Epithelial cell of esophagus (primary cell): ENCODE data around the gene ANKRD55.

Experiments used
- DNase-seq: peaks from one replicate; pipeline ENCODE4 v3.0.0; 2010; ENCODE audit warnings: low read depth
- H3K4me3 ChIP-seq: 2 replicates; pipeline ENCODE4 v1.5.1; 2011; ENCODE audit warnings: mild to moderate bottlenecking, low read length, control low read depth
- CTCF ChIP-seq: IDR thresholded peaks from 2 replicates; pipeline ENCODE4 v1.5.1; 2011; ENCODE audit warnings: low read depth, mild to moderate bottlenecking, low read length, control low read depth, inconsistent platforms; ENCODE audit not compliant: insufficient read depth; ENCODE audit errors: missing control alignments

Gene ANKRD55

GRCh38 chr5:56078278-56079156, 154.6 kb downstream of the ANKRD55 start:
- no peak for TF ChIP-seq CTCF
- peak; percentile 47 for DNase-seq
- H3K4me3 ChIP-seq: no peak overlapping the region

- no peak for TF ChIP-seq CTCF
- no peak overlapping the region for H3K4me3 ChIP-seq
- DNase-seq: no peak
Observed at GRCh38 chr5:56077796-56078233, 155.3 kb downstream of the ANKRD55 start.

- no peak for TF ChIP-seq CTCF
- DNase-seq: no peak
- no peak overlapping the region for H3K4me3 ChIP-seq
Observed at GRCh38 chr5:56076486-56076885, 156.6 kb downstream of the ANKRD55 start.

- TF ChIP-seq CTCF: no peak
- H3K4me3 ChIP-seq: no peak overlapping the region
- no peak for DNase-seq
Observed at GRCh38 chr5:56075361-56075760, 157.8 kb downstream of the ANKRD55 start.

- no peak for DNase-seq
- H3K4me3 ChIP-seq: no peak overlapping the region
- TF ChIP-seq CTCF: no peak
Observed at GRCh38 chr5:56072863-56073766, 160.0 kb downstream of the ANKRD55 start.

GRCh38 chr5:56071470-56071869, 161.7 kb downstream of the ANKRD55 start:
- no peak overlapping the region for H3K4me3 ChIP-seq
- TF ChIP-seq CTCF: no peak
- DNase-seq: no peak
